GM23248 (cell line): ENCODE data around the gene SCML1. TPM values are rescaled to one million over a fixed set of nuclear protein-coding genes. Genes with fewer than 3 reads are reported as not detected.
A peak's percentile ranks its signal among the peaks of the same experiment; 100 is the strongest.

Source experiments
- DNase-seq: peaks from one replicate; pipeline ENCODE4 v3.0.0-alpha.2; 2015
- H2AFZ ChIP-seq: fragments of 200-600 bp; sonication (generic); 2 replicates; pipeline ENCODE4 v1.6.1; 2016; ENCODE audit warnings: antibody characterized with exemption
- H3F3A ChIP-seq: fragments of 200-600 bp; sonication (generic); 2 replicates; pipeline ENCODE4 v1.6.1; 2016; ENCODE audit warnings: mild to moderate bottlenecking, antibody characterized with exemption, mixed run types; ENCODE audit not compliant: insufficient read depth
- H3K27ac ChIP-seq: fragments of 200-600 bp; sonication (generic); 2 replicates; pipeline ENCODE4 v1.5.1; 2016; ENCODE audit warnings: mild to moderate bottlenecking
- H3K27me3 ChIP-seq: fragments of 200-600 bp; sonication (generic); replicated peaks from 2 replicates; pipeline ENCODE4 v1.6.1; 2016; ENCODE audit warnings: mild to moderate bottlenecking; ENCODE audit not compliant: insufficient read depth
- H3K36me3 ChIP-seq: fragments of 200-600 bp; sonication (generic); 2 replicates; pipeline ENCODE4 v1.6.1; 2016; ENCODE audit warnings: low read depth, mild to moderate bottlenecking
- H3K4me1 ChIP-seq: fragments of 200-600 bp; sonication (generic); 2 replicates; pipeline ENCODE4 v1.6.1; 2016; ENCODE audit warnings: mild to moderate bottlenecking; ENCODE audit not compliant: insufficient read depth
- H3K4me2 ChIP-seq: fragments of 200-600 bp; sonication (generic); one replicate; pipeline ENCODE4 v1.6.1; 2016; ENCODE audit warnings: mild to moderate bottlenecking; ENCODE audit not compliant: unreplicated experiment
- H3K4me3 ChIP-seq: fragments of 200-600 bp; sonication (generic); 2 replicates; pipeline ENCODE4 v1.5.1; 2016; ENCODE audit warnings: mild to moderate bottlenecking
- H3K79me2 ChIP-seq: fragments of 200-600 bp; sonication (generic); 2 replicates; pipeline ENCODE4 v1.6.1; 2016; ENCODE audit warnings: mild to moderate bottlenecking; ENCODE audit not compliant: insufficient read depth
- H3K9ac ChIP-seq: fragments of 200-600 bp; sonication (generic); 2 replicates; pipeline ENCODE4 v1.6.1; 2016; ENCODE audit warnings: mild to moderate bottlenecking
- H3K9me2 ChIP-seq: fragments of 200-600 bp; sonication (generic); 2 replicates; pipeline ENCODE4 v1.6.1; 2016; ENCODE audit warnings: mixed run types, mild to moderate bottlenecking, moderate library complexity; ENCODE audit not compliant: insufficient read depth
- H3K9me3 ChIP-seq: fragments of 200-600 bp; sonication (generic); one replicate; pipeline ENCODE4 v1.6.1; 2017; ENCODE audit warnings: low read depth
- H4K20me1 ChIP-seq: fragments of 200-600 bp; sonication (generic); 2 replicates; pipeline ENCODE4 v1.6.0; 2016; ENCODE audit not compliant: insufficient read depth
- EZH2 ChIP-seq: fragments of 200-600 bp; sonication (generic); IDR thresholded peaks from 2 replicates; pipeline ENCODE4 v1.6.1; 2018; ENCODE audit warnings: antibody characterized with exemption, mild to moderate bottlenecking; ENCODE audit not compliant: insufficient read depth, poor library complexity, severe bottlenecking
- EZH2phosphoT487 ChIP-seq: fragments of 200-600 bp; sonication (generic); IDR thresholded peaks from 2 replicates; pipeline ENCODE4 v1.6.1; 2018; ENCODE audit warnings: antibody characterized with exemption, moderate library complexity, mild to moderate bottlenecking, low read depth; ENCODE audit not compliant: insufficient read depth
- WGBS, 2 experiments: methylation state at CpG; one replicate each; pipeline ENCODE4 v1.1.6; 2015 to 2017; ENCODE audit warnings: low lambda C conversion rate in 2 of 2, low coverage in 1 of 2; ENCODE audit errors: missing lambda C conversion rate in 2 of 2; 5-methylcytosine and 5-hydroxymethylcytosine counted together
- in situ Hi-C: fragments of 300-500 bp; cut with MboI; formaldehyde crosslinking; loops from 2 replicates; pipeline ENCODE4 v1.15.0; 2020
- polyA plus RNA-seq: library from polyadenylated mRNA; unstranded; fragments of >200 nt; fragmentation: Nextera tagmentation; extraction: Ambion mirVana; gene quantifications from 2 replicates; pipeline ENCODE4 v1.2.1, GENCODE V29; 2016
- total RNA-seq: library from RNA; depleted of rRNA; stranded (reverse); fragments of >200 nt; shearing (Covaris generic); gene quantifications from 2 replicates; pipeline ENCODE4 v1.2.3, GENCODE V29; 2014

SCML1 gene
- total and polyA plus RNA-seq, 2 experiments from 2014 or later = 7.5 to 10.0 TPM

DNA sequence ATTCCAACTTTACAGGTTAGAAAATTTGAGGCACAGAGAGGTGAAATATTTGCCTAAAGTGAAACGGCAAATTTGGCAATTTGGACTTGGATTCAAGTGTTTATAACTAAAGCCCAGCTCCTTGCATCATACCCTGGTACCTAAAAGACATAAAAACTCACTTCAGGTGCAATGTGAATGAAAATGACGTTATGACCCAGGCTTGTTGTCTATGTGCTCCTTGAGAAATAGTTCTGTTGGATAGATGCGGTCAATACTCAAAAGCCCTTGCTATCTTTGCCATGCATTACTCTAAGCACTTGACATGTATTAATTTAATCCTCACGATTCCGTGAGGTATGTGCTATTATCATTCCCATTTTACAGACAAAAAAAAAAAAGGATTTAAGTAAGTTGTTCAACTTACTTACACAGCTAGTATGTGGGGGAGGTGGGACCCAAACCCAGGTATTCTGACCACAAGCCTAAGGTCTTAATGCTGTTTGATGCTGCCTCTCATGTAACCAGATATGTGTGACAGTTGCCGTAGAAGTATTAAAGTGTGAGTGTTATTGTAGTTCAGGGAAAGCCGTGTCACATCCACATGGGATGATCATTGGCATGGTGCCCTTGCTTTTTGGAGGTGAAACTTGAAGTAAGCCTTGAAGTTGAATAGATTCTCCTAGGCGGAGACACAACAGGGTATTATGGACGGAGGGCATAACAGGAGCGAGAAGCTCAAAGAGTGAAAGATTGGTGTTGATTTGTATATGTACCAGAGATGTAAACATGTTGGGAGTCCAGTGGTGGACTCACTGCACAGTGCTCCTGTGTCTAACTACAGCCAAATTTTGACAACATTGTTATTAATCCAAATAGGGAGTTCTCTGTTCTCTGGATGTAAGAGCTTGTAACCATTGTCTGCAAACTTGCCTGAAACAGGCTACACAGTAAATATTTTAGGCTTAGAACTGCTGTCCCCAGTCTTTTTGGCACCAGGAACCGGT lies 3.1 kb downstream of the SCML1 start:
- H4K20me1 ChIP-seq = no peaks in the 10 kb centered on the region
- in situ Hi-C loops = no loop called here

DNA sequence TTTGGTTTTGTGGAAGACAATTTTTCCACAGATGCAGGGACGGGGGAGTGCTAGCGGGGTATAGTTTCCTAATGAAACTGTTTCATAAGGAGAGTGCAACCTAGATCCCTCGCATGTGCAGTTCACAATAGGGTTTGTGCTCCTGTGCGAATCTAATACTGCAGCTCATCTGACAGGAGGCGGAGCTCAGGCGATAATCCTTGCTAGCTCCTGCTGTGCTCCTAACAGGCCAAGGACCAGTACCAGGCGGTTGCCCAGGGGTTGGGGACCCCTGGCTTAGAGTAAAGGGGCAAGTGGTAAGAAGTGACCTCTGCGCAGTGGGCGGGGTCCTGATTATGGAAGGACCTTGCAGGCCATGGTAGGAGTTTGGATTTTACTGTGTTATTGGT lies 3.8 kb downstream of the SCML1 start:
- H3K4me1 ChIP-seq = 0 out of 2 replicates have a peak, but pooled peaks cover 5% of the 10 kb centered on the region
- no peaks in the 10 kb centered on the region for H4K20me1 ChIP-seq
- H3K27ac ChIP-seq = no peak overlapping the region
- H3K9me3 ChIP-seq = no peaks in the 10 kb centered on the region
- H3K9me2 ChIP-seq = no peaks in the 10 kb centered on the region
- H3K79me2 ChIP-seq = peaks cover 38% of the 10 kb centered on the region
- H3K4me2 ChIP-seq = no peak overlapping the region
- H3F3A ChIP-seq = 0 out of 2 replicates have a peak, but pooled peaks cover 4% of the 10 kb centered on the region
- 85% methylated on average over 9 of the region's 9 CpGs for WGBS, 2 experiments
- H3K27me3 ChIP-seq = no peaks in the 10 kb centered on the region
- no peak for TF ChIP-seq EZH2
- no peaks in the 10 kb centered on the region for H3K36me3 ChIP-seq
- H3K9ac ChIP-seq = no peak overlapping the region
- H2AFZ ChIP-seq = no peak overlapping the region
- DNase-seq = no peak
- no peak overlapping the region for H3K4me3 ChIP-seq
- in situ Hi-C loops = no loop called here

More for the DNA sequence above, 3.1 kb downstream of the SCML1 start:
- no peak for DNase-seq
- Histone ChIP-seq H2AFZ (no peak overlapping the region), H3K4me1 (0 out of 2 replicates have a peak, but pooled peaks cover 5% of the 10 kb centered on the region), H3K36me3 (no peaks in the 10 kb centered on the region), H3K4me2 (no peak overlapping the region), H3K27me3 (no peaks in the 10 kb centered on the region), H3K27ac (no peak overlapping the region), H3K9me3 (no peaks in the 10 kb centered on the region), H3F3A (0 out of 2 replicates have a peak, but pooled peaks cover 4% of the 10 kb centered on the region), H3K79me2 (peaks cover 38% of the 10 kb centered on the region), H3K4me3 (no peak overlapping the region), H3K9ac (no peak overlapping the region), H3K9me2 (no peaks in the 10 kb centered on the region)
- TF ChIP-seq EZH2phosphoT487 (no peak), EZH2 (no peak)
- WGBS, 2 experiments = 79 to 85% methylated on average over 11 of the region's 11 CpGs

DNA sequence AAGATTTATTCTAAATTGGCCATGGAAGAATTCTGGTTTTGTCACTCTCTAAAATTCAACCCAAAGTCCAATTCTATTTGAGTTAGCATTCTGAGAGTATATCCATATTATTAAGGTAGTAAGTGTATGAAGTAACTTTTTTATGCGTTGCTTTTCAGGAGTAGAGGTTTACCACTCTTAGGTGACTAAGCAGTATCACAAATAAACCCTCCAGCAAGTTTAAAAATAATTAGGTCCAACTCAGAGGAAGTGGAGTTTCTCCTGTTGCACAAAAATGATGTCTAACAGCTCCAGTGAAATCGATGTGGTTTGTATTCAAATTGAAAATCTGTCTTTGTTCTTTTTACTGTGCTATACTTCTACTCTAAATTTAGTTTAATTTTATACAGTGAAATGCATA lies 6.6 kb downstream of the SCML1 start:
- Histone ChIP-seq H3F3A (no peaks in the 10 kb centered on the region), H4K20me1 (no peaks in the 10 kb centered on the region), H3K9me3 (no peaks in the 10 kb centered on the region), H3K27me3 (no peaks in the 10 kb centered on the region), H3K36me3 (no peaks in the 10 kb centered on the region), H3K9ac (no peak overlapping the region), H3K27ac (no peak overlapping the region), H3K79me2 (peaks cover 33% of the 10 kb centered on the region), H3K4me1 (0 out of 2 replicates have a peak, but pooled peaks cover 5% of the 10 kb centered on the region), H3K4me2 (no peak overlapping the region), H3K9me2 (no peaks in the 10 kb centered on the region), H2AFZ (no peak overlapping the region), H3K4me3 (no peak overlapping the region)
- in situ Hi-C loops = no loop called here
- TF ChIP-seq EZH2 (no peak), EZH2phosphoT487 (no peak)
- DNase-seq = peak; percentile 7
- WGBS, 2 experiments = 66 to 71% methylated on average over 2 of the region's 2 CpGs

DNA sequence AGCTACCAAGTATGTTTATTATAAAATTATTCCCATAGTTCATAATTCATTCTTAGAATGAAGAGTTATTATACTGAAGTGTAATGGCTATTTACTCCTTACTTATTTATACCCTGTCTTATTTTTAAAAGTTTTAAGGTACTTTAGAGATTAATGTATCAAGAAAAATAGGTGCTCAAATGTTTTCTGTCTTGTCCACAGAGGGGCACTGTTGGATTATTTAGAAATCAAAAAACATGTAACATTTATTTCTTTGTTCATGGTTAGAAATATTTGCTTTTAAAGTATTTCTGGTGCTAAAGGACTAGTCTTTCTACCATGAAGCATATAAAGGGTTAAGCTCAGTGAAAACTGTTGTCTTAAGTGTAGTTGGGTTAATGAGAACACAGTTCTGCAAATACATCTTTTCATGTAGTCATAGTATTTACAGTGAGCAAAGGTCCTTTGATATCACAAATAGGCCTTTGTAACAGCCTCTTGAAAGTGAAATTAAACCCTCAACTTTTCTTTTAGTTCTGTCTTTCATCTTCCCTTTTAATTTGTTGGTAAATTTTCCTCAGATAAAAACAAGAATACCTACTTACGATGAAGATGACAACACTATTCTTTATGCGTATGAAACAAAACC lies 7.7 kb downstream of the SCML1 start:
- H4K20me1 ChIP-seq = no peaks in the 10 kb centered on the region
- 97 to 100% methylated on average over 2 of the region's 2 CpGs for WGBS, 2 experiments
- H3F3A ChIP-seq = no peaks in the 10 kb centered on the region
- H3K9ac ChIP-seq = no peak overlapping the region
- peaks cover 22% of the 10 kb centered on the region for H3K79me2 ChIP-seq
- H2AFZ ChIP-seq = no peak overlapping the region
- no peak overlapping the region for H3K4me3 ChIP-seq
- peak; percentile 25 for DNase-seq
- TF ChIP-seq EZH2phosphoT487 (no peak), EZH2 (no peak)
- in situ Hi-C loops = no loop called here
- H3K27ac ChIP-seq = no peak overlapping the region
- no peaks in the 10 kb centered on the region for H3K36me3 ChIP-seq
- H3K4me1 ChIP-seq = no peaks in the 10 kb centered on the region
- no peaks in the 10 kb centered on the region for H3K9me2 ChIP-seq
- H3K4me2 ChIP-seq = no peak overlapping the region
- no peaks in the 10 kb centered on the region for H3K27me3 ChIP-seq
- no peaks in the 10 kb centered on the region for H3K9me3 ChIP-seq
